ENCODE measurements around the gene CCDC134. TPM values are rescaled to one million over a fixed set of nuclear protein-coding genes. Genes with fewer than 3 reads are reported as not detected.

The CCDC134 gene
- total and polyA plus RNA-seq, 7 donors, result 2.2 to 7.8 (median 4.9) TPM

GRCh38 chr22:41758231-41758630 lies 42.2 kb upstream of the CCDC134 start:
- ATAC-seq, result no peak
- WGBS, 3 donors, result 81 to 86% (median 84%) methylated on average over 2 of the region's 2 CpGs

GRCh38 chr22:41762980-41763779 lies 37.3 kb upstream of the CCDC134 start:
- peak; percentile 15 for TF ChIP-seq CTCF (IDR thresholded peaks at IDR 0.05)
- Histone ChIP-seq H3K27me3 (ENCODE audit: insufficient read depth in 3 of 3, low read length in 2 of 3) (no peaks in the 10 kb centered on the region), H3K4me3 (no peak overlapping the region), H3K27ac (no peak overlapping the region), H3K4me1 (no peaks in the 10 kb centered on the region), H3K36me3 (ENCODE audit: insufficient read depth in 1 of 2, low read depth in 1 of 2) (no peaks in the 10 kb centered on the region), H3K9me3 (no peaks in the 10 kb centered on the region)
- intact Hi-C loops (cut with DNase I), result no loop called here
- WGBS, 3 donors, result 61 to 69% (median 64%) methylated on average over 14 of the region's 14 CpGs
- ATAC-seq (no peak), DNase-seq (no peak)

More at GRCh38 chr22:41758231-41758630, 42.2 kb upstream of the CCDC134 start:
- no peaks in the 10 kb centered on the region for H3K4me1 ChIP-seq
- no peaks in the 10 kb centered on the region for H3K27me3 ChIP-seq (ENCODE audit: insufficient read depth in 3 of 3, low read length in 2 of 3)
- no peak for DNase-seq
- H3K27ac ChIP-seq, result no peak overlapping the region
- H3K36me3 ChIP-seq (ENCODE audit: insufficient read depth in 1 of 2, low read depth in 1 of 2), result no peaks in the 10 kb centered on the region
- TF ChIP-seq CTCF (IDR thresholded peaks at IDR 0.05), result no peak
- intact Hi-C loops (cut with DNase I), result no loop called here
- H3K9me3 ChIP-seq, result no peaks in the 10 kb centered on the region
- H3K4me3 ChIP-seq, result no peak overlapping the region

GRCh38 chr22:41766476-41766875 lies 34.0 kb upstream of the CCDC134 start:
- no peak for ATAC-seq
- Histone ChIP-seq H3K36me3 (ENCODE audit: insufficient read depth in 1 of 2, low read depth in 1 of 2) (no peaks in the 10 kb centered on the region), H3K27ac (no peak overlapping the region), H3K4me1 (no peaks in the 10 kb centered on the region), H3K27me3 (ENCODE audit: insufficient read depth in 3 of 3, low read length in 2 of 3) (no peaks in the 10 kb centered on the region), H3K9me3 (no peaks in the 10 kb centered on the region), H3K4me3 (no peak overlapping the region)
- TF ChIP-seq CTCF (IDR thresholded peaks at IDR 0.05), result no peak
- 60 to 66% (median 62%) methylated on average over 5 of the region's 5 CpGs for WGBS, 3 donors
- intact Hi-C loops (cut with DNase I), result no loop called here
- DNase-seq, result no peak

GRCh38 chr22:41768430-41768829 lies 32.0 kb upstream of the CCDC134 start:
- TF ChIP-seq CTCF (IDR thresholded peaks at IDR 0.05), result no peak
- intact Hi-C loops (cut with DNase I), result no loop called here
- ATAC-seq (no peak), DNase-seq (no peak)
- H3K4me3 ChIP-seq, result no peak overlapping the region
- H3K4me1 ChIP-seq, result no peaks in the 10 kb centered on the region
- H3K27ac ChIP-seq, result no peak overlapping the region
- H3K36me3 ChIP-seq (ENCODE audit: insufficient read depth in 1 of 2, low read depth in 1 of 2), result no peaks in the 10 kb centered on the region
- 52 to 60% (median 53%) methylated on average over 2 of the region's 2 CpGs for WGBS, 3 donors
- H3K27me3 ChIP-seq (ENCODE audit: insufficient read depth in 3 of 3, low read length in 2 of 3), result no peaks in the 10 kb centered on the region
- no peaks in the 10 kb centered on the region for H3K9me3 ChIP-seq
